ENCODE results near the gene GABRR3.
"Not testable (repeated sequence)": the region's sequence is repeated elsewhere in the genome, so short reads cannot be mapped to it uniquely, and the experiment has no call there.

The GABRR3 gene

DNA sequence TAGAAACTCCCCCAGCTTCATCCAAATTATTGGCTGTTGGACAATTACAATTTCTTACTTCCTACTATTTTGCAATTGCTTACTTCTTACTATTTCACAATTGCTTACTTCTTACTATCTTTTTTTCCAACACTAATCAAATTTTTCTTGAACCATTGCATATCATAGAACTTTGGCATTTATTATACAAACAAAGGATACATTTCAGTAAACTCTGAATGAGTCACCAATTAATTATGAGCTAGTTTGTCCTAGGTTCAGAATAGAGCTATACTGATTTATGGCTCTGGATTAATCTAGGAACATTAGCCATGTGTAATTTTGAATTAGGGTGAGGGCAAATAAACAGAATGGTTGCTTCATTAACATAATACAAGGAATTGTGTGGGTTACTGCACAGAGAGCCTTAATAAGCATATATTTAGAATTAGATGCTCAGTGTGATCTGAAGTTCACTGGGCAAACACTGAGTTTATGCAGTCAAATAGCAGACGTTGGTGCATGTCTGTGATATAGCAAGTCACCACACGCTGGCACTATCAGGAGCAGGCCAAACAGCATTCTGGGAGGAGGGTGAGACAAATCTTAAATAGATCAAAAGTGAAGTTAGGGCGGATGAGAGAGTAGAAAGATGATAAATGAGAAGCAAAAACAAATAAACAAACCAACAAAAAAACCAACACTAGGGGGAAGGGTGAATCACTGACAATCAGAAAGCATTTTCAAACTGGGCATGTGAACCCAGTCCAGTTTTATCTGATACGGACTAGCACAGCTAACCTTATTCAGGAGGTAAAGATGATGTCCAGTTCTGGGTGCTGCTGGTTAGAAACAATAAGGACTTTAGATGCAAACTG, 21.5 kb downstream of the GABRR3 start:
- no peak for TF ChIP-seq EZH2phosphoT487 (IDR thresholded peaks at IDR 0.05; ENCODE audit: low read length)
- TF ChIP-seq, protein P1, sequence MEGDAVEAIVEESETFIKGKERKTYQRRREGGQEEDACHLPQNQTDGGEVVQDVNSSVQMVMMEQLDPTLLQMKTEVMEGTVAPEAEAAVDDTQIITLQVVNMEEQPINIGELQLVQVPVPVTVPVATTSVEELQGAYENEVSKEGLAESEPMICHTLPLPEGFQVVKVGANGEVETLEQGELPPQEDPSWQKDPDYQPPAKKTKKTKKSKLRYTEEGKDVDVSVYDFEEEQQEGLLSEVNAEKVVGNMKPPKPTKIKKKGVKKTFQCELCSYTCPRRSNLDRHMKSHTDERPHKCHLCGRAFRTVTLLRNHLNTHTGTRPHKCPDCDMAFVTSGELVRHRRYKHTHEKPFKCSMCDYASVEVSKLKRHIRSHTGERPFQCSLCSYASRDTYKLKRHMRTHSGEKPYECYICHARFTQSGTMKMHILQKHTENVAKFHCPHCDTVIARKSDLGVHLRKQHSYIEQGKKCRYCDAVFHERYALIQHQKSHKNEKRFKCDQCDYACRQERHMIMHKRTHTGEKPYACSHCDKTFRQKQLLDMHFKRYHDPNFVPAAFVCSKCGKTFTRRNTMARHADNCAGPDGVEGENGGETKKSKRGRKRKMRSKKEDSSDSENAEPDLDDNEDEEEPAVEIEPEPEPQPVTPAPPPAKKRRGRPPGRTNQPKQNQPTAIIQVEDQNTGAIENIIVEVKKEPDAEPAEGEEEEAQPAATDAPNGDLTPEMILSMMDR (IDR thresholded peaks at IDR 0.05; ENCODE audit: low read length): no peak
- Histone ChIP-seq H3K9me3 (replicated peaks; ENCODE audit: insufficient read depth, low read length) (no peaks in the 10 kb centered on the region), H3K27me3 (replicated peaks; ENCODE audit: insufficient read depth, low read length) (no peaks in the 10 kb centered on the region), H3K9me2 (replicated peaks; ENCODE audit: insufficient read depth, low read length) (no peaks in the 10 kb centered on the region), H3K27ac (ENCODE audit: low read length) (no peak overlapping the region), H3K36me3 (replicated peaks; ENCODE audit: insufficient read depth, low read length) (no peaks in the 10 kb centered on the region), H3K9ac (ENCODE audit: low read length) (no peak overlapping the region), H3K4me3 (ENCODE audit: low read length) (no peak overlapping the region), H3K4me1 (ENCODE audit: low read length) (peaks cover 16% of the 10 kb centered on the region), H4K20me1 (ENCODE audit: insufficient read depth, low read length) (no peaks in the 10 kb centered on the region), H3F3A (ENCODE audit: insufficient read depth, low read length) (peaks cover 7% of the 10 kb centered on the region), H3K4me2 (ENCODE audit: low read depth, low read length) (no peak overlapping the region), H2AFZ (ENCODE audit: low read length) (no peak overlapping the region), H3K79me2 (ENCODE audit: low read length) (no peaks in the 10 kb centered on the region)
- no peak for DNase-seq

DNA sequence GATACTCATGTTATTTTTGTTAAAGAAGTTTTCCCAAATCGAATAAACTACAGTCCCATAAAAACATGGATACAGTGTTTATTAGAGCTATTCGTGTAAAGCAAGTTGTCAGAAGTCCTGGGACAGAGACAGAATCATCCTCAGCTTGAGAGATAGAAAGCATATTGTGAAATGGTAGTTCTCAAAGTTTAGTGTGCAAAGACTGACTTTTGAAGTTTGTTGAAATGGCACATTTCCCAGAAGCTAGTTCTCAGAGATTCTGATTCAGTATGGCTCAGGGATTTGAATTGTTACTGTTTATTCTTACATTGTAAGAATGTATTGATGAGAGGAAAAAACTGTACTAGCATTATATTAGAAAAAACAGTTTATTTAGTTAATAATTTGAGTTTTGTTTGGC, 22.1 kb downstream of the GABRR3 start:
- H3K9me3 ChIP-seq (replicated peaks; ENCODE audit: insufficient read depth, low read length): no peaks in the 10 kb centered on the region
- H4K20me1 ChIP-seq (ENCODE audit: insufficient read depth, low read length): no peaks in the 10 kb centered on the region
- H3K4me1 ChIP-seq (ENCODE audit: low read length): peaks cover 22% of the 10 kb centered on the region
- DNase-seq: no peak
- H3K36me3 ChIP-seq (replicated peaks; ENCODE audit: insufficient read depth, low read length): no peaks in the 10 kb centered on the region
- peaks cover 11% of the 10 kb centered on the region for H3F3A ChIP-seq (ENCODE audit: insufficient read depth, low read length)
- no peak for TF ChIP-seq EZH2 (optimal IDR thresholded peaks at IDR 0.05; ENCODE audit: low read depth, low read length)
- TF ChIP-seq EZH2phosphoT487 (IDR thresholded peaks at IDR 0.05; ENCODE audit: low read length): no peak
- TF ChIP-seq, protein P1 (IDR thresholded peaks at IDR 0.05; ENCODE audit: low read length): no peak
- H3K9me2 ChIP-seq (replicated peaks; ENCODE audit: insufficient read depth, low read length): no peaks in the 10 kb centered on the region
- no peaks in the 10 kb centered on the region for H3K79me2 ChIP-seq (ENCODE audit: low read length)
- H3K4me3 ChIP-seq (ENCODE audit: low read length): no peak overlapping the region
- no peaks in the 10 kb centered on the region for H3K27me3 ChIP-seq (replicated peaks; ENCODE audit: insufficient read depth, low read length)
- H2AFZ ChIP-seq (ENCODE audit: low read length): no peak overlapping the region
- H3K9ac ChIP-seq (ENCODE audit: low read length): no peak overlapping the region
- H3K27ac ChIP-seq (ENCODE audit: low read length): no peak overlapping the region
- no peak overlapping the region for H3K4me2 ChIP-seq (ENCODE audit: low read depth, low read length)

GRCh38 chr3:98010883-98011449, 24.1 kb downstream of the GABRR3 start:
- not testable (repeated sequence) for H3K9ac ChIP-seq (ENCODE audit: low read length); DNase-seq; H3K27ac ChIP-seq (ENCODE audit: low read length); H3K4me3 ChIP-seq (ENCODE audit: low read length); H3K27me3 ChIP-seq (replicated peaks; ENCODE audit: insufficient read depth, low read length); H3K36me3 ChIP-seq (replicated peaks; ENCODE audit: insufficient read depth, low read length); H3K4me2 ChIP-seq (ENCODE audit: low read depth, low read length); H3K9me2 ChIP-seq (replicated peaks; ENCODE audit: insufficient read depth, low read length); H3K9me3 ChIP-seq (replicated peaks; ENCODE audit: insufficient read depth, low read length); H4K20me1 ChIP-seq (ENCODE audit: insufficient read depth, low read length); H3K79me2 ChIP-seq (ENCODE audit: low read length); H2AFZ ChIP-seq (ENCODE audit: low read length)
- Histone ChIP-seq H3K4me1 (ENCODE audit: low read length) (peaks cover 24% of the 10 kb centered on the region), H3F3A (ENCODE audit: insufficient read depth, low read length) (peaks cover 11% of the 10 kb centered on the region)

Measured in MM.1S (cell line).